Activated CD8-positive, alpha-beta T cell treated with anti-CD3 and anti-CD28 coated beads for 36 hours (primary cell): Measurements from ENCODE around the gene KIF3A. TPM values are rescaled to one million over a fixed set of nuclear protein-coding genes. Genes with fewer than 3 reads are reported as not detected.

Source experiments
- ATAC-seq: fragments of 200-7000 bp; cut with Tn5 transposase; one replicate; pipeline ENCODE4 v1.10.0; 2021; ENCODE audit warnings: mild to moderate bottlenecking, moderate library complexity
- CTCF ChIA-PET: fragments of 350-600 bp; sonication (Branson Sonifier 250); formaldehyde crosslinking; loops from one replicate; lab custom pipeline; 2021; ENCODE audit warnings: antibody characterized with exemption; lab: Charles Lee
- POLR2A ChIA-PET: fragments of 350-600 bp; sonication (Branson Sonifier 250); formaldehyde crosslinking; loops from one replicate; lab custom pipeline; 2021; ENCODE audit warnings: antibody characterized with exemption; lab: Charles Lee
- DNase-seq: peaks from one replicate; pipeline ENCODE4 v3.0.0-alpha.2; 2020
- H3K27ac Mint-ChIP-seq: one replicate; pipeline ENCODE4 v1.8.0; 2021; ENCODE audit warnings: mild to moderate bottlenecking, mixed read lengths
- H3K27me3 Mint-ChIP-seq: one replicate; pipeline ENCODE4 v1.8.0; 2021; ENCODE audit warnings: mixed read lengths
- H3K36me3 Mint-ChIP-seq: one replicate; pipeline ENCODE4 v1.8.0; 2021; ENCODE audit warnings: low read depth, mixed read lengths
- H3K4me1 Mint-ChIP-seq: one replicate; pipeline ENCODE4 v1.8.0; 2021; ENCODE audit warnings: low read depth, mixed read lengths
- H3K4me3 Mint-ChIP-seq: one replicate; pipeline ENCODE4 v1.8.0; 2021; ENCODE audit warnings: mild to moderate bottlenecking, moderate library complexity, mixed read lengths
- H3K9me3 Mint-ChIP-seq: one replicate; pipeline ENCODE4 v1.8.0; 2021; ENCODE audit warnings: mixed read lengths
- intact Hi-C: fragments of 100-400 bp; cut with micrococcal nuclease; formaldehyde crosslinking; loops from one replicate; pipeline ENCODE4 v1.10.0; 2022
- total RNA-seq, 2 experiments: library from RNA; stranded (reverse); gene quantifications; one replicate each; pipeline ENCODE4 v1.2.3, GENCODE V29; 2021
- TF ChIP-seq, protein P1 (sequence below): fragments of 200-600 bp; IDR thresholded peaks from one replicate; pipeline ENCODE4 v1.8.0; 2022; ENCODE audit warnings: antibody characterized with exemption, mild to moderate bottlenecking

Gene KIF3A
- total RNA-seq, 2 experiments from 2014 or later = 16.4 to 17.0 TPM

DNA sequence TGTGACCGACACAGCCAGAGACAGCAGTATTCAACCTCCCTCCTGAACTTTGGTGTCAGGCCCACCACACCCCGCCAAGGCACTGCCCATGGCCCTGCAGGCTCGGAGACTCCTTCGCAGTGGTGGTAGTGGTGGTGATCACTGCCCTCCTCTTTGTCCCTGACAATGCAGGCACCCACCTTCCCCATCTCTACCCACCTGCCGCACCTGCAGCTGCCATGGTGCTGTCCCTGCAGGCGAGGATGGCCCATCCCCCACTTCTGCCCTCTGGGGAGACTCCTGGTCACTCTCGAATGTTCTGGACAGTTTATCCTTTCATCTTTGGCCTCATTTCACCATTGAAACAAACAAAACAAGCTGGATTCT lies 67.9 kb downstream of the KIF3A start:
- intact Hi-C loops = no loop called here
- no peak for DNase-seq
- ChIA-PET POLR2A (interaction anchor here (0.5 to 1.7 kb wide), 5 partner anchors 11 to 210 kb away, joined by 3 to 5 read pairs (median 3); no protein-coding TSS in a partner anchor), CTCF (no interaction called here)
- H3K27me3 Mint-ChIP-seq = no peaks in the 10 kb centered on the region
- H3K4me3 Mint-ChIP-seq = no peak overlapping the region
- TF ChIP-seq, protein P1, sequence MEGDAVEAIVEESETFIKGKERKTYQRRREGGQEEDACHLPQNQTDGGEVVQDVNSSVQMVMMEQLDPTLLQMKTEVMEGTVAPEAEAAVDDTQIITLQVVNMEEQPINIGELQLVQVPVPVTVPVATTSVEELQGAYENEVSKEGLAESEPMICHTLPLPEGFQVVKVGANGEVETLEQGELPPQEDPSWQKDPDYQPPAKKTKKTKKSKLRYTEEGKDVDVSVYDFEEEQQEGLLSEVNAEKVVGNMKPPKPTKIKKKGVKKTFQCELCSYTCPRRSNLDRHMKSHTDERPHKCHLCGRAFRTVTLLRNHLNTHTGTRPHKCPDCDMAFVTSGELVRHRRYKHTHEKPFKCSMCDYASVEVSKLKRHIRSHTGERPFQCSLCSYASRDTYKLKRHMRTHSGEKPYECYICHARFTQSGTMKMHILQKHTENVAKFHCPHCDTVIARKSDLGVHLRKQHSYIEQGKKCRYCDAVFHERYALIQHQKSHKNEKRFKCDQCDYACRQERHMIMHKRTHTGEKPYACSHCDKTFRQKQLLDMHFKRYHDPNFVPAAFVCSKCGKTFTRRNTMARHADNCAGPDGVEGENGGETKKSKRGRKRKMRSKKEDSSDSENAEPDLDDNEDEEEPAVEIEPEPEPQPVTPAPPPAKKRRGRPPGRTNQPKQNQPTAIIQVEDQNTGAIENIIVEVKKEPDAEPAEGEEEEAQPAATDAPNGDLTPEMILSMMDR = no peak
- H3K4me1 Mint-ChIP-seq = peaks cover 15% of the 10 kb centered on the region
- no peak overlapping the region for H3K27ac Mint-ChIP-seq
- no peak for ATAC-seq
- no peaks in the 10 kb centered on the region for H3K9me3 Mint-ChIP-seq
- H3K36me3 Mint-ChIP-seq = no peaks in the 10 kb centered on the region

DNA sequence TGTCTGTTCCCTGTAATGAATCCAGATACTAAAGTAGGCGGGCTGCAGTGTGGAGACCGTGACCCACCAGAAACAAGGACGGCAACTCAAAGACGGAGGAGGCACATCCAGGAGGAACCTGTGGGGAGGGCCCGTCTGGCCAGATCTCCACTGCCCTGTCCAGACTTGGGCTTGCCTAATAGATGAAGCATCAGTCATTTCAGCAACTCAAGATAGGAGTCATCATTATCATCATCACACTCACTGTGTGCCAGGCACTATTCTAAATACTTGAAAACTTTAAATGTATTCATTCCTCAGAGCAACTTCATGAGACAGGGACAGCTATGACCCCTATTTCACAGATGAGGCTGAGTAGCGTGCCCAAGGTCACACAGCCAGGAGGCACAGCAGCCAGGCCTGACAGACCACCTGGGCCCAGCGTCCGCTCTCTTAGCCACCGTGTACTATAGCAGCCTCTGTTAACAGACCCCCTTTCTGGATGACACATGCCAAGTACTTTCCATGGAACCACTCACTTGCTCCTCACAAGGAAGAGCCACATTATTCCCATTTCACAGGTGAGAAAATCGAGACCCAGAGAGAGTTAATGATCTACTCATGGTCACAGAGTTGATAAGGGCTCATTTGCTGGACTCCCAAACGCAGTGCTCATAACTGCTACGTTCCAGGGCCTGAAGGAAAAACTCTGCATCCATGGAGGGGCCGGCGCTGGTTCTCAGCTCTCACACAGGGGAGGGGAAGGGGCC lies 68.5 kb downstream of the KIF3A start:
- Mint-ChIP-seq H3K4me1 (peaks cover 15% of the 10 kb centered on the region), H3K36me3 (no peaks in the 10 kb centered on the region), H3K27ac (no peak overlapping the region), H3K4me3 (no peak overlapping the region), H3K9me3 (no peaks in the 10 kb centered on the region), H3K27me3 (no peaks in the 10 kb centered on the region)
- TF ChIP-seq, protein P1 = no peak
- intact Hi-C loops = no loop called here
- POLR2A ChIA-PET = interaction anchor here (1.7 kb wide), 1 partner anchor 10 kb away, joined by 5 read pairs; no protein-coding TSS in a partner anchor
- CTCF ChIA-PET = no interaction called here
- DNase-seq = no peak
- ATAC-seq = no peak

DNA sequence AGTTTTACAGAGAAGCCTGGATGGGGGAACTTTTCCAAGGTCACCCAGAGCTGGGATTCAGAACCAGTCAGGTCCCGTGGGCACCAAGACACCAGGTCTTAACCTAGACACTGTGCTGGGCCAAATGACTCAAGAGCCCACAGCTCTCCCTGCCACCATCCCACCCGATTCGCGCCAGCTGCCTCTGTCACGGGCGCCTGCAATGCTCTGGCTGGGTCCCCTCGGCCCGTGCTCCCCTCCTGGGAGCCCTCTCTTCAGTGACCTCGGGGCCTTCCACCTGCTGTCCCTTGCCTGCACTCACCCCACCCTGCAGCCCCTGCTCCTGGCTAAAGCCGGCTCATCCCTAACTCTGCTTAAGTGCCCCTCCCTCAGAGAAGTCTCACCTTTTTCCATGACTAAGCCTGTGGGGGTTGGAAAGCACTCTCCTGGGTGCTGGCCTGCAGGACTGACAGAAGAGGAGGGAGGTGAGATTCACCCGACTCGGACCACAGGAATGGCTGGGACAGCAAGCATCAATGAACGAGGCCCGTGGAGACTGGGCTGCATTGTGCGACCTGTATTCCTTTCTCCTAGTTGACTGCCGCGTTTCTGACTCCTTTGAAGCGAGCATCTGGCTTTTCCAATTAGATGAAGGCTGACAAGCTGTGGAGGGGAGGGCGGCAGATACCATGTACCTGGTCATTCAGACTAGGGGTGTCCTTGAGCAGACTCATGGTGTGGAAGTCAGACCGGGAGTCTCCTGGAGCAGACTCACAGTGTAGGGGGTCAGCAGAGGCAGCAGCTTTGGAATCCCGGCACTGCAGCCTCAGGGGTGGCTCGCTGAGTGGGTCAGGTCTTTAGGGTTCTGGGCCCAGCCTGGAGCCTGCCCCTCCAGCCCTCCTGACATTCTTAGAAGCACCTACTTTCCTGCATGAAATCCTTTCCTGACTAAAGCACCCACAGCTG lies 69.3 kb downstream of the KIF3A start:
- Mint-ChIP-seq H3K36me3 (no peaks in the 10 kb centered on the region), H3K4me3 (no peak overlapping the region), H3K4me1 (peaks cover 17% of the 10 kb centered on the region), H3K9me3 (no peaks in the 10 kb centered on the region), H3K27ac (no peak overlapping the region), H3K27me3 (no peaks in the 10 kb centered on the region)
- TF ChIP-seq, protein P1 = no peak
- DNase-seq = no peak
- intact Hi-C loops = no loop called here
- ChIA-PET CTCF (no interaction called here), POLR2A (no interaction called here)
- ATAC-seq = no peak

DNA sequence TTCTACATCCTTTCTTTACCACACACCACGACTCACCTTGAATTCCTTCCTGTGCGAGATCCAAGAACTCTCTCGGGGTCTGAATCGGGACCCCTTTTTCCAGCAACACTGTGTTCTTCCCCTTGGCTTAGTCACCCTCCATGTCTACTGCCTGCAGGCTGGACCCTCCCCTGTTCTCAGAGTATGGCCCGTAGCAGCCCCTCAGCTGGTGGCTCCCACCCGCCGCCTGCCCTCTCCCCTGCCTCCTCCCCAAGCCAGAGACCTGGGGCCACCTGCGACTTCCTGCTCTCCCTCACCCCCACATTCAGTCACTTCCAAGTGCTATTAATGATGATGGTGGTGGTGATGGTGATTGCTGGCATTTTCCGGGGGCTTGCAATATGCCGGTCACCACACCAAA lies 70.0 kb downstream of the KIF3A start:
- no peaks in the 10 kb centered on the region for H3K27me3 Mint-ChIP-seq
- no peaks in the 10 kb centered on the region for H3K36me3 Mint-ChIP-seq
- TF ChIP-seq, protein P1 = no peak
- peaks cover 23% of the 10 kb centered on the region for H3K4me1 Mint-ChIP-seq
- DNase-seq = no peak
- ATAC-seq = no peak
- no peaks in the 10 kb centered on the region for H3K9me3 Mint-ChIP-seq
- ChIA-PET CTCF (interaction anchor here (0.7 kb wide), 1 partner anchor 153 kb away, joined by 3 read pairs; no protein-coding TSS in a partner anchor), POLR2A (interaction anchor here (0.8 to 1.3 kb wide), 3 partner anchors 10 to 32 kb away, joined by 4 to 5 read pairs (median 4); no protein-coding TSS in a partner anchor)
- no peak overlapping the region for H3K27ac Mint-ChIP-seq
- intact Hi-C loops = no loop called here
- H3K4me3 Mint-ChIP-seq = no peak overlapping the region
